Testis (tissue), 2 donors: ENCODE results near the gene COX14.

Source experiments
- POLR2A ChIP-seq: fragments of 450-650 bp; IDR thresholded peaks from one replicate; pipeline ENCODE4 v1.6.1; 2017; ENCODE audit warnings: antibody characterized with exemption, mild to moderate bottlenecking, moderate library complexity
- TF ChIP-seq, protein P1 (sequence below), 3 experiments: fragments of 450-650 bp in 2 of 3; fragments of 200-600 bp in 1 of 3; sonication (generic) in 1 of 3; IDR thresholded peaks; one replicate each; pipeline ENCODE4 v1.5.1; 2016 to 2019; ENCODE audit warnings: antibody characterized with exemption in 3 of 3, mild to moderate bottlenecking in 2 of 3, moderate library complexity in 1 of 3

DNA sequence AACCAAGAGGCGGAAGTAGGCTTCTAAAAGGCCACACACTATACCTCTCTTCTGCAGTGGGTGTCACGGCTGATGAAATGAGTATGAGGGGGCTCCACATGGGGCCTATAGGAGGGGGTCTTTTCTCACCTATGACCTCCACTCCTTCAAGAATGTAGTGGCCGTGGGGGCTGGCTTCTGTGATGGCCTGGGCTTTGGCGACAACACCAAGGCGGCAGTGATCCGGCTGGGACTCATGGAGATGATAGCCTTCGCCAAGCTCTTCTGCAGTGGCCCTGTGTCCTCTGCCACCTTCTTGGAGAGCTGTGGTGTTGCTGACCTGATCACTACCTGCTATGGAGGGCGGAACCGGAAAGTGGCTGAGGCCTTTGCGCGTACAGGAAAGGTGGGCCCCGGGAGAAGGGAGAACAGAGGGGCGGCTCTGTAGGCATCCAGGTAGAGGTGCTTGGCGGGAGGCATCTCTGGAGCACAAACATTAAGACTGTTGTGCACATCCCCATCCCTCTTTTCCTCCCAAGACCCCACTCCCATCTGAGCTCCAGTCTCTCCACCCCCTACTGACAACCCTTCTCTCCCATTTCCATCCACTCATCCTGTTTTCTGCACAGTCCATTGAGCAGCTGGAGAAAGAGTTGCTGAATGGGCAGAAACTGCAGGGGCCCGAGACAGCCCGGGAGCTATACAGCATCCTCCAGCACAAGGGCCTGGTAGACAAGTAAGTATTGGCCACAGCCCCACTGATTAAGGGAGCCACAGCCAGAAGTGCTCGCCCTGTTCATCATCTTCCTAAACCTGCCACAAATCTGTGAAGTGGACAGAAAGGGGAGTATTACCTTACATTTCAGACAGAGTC lies 4.4 kb upstream of the COX14 start:
- TF ChIP-seq, protein P1, sequence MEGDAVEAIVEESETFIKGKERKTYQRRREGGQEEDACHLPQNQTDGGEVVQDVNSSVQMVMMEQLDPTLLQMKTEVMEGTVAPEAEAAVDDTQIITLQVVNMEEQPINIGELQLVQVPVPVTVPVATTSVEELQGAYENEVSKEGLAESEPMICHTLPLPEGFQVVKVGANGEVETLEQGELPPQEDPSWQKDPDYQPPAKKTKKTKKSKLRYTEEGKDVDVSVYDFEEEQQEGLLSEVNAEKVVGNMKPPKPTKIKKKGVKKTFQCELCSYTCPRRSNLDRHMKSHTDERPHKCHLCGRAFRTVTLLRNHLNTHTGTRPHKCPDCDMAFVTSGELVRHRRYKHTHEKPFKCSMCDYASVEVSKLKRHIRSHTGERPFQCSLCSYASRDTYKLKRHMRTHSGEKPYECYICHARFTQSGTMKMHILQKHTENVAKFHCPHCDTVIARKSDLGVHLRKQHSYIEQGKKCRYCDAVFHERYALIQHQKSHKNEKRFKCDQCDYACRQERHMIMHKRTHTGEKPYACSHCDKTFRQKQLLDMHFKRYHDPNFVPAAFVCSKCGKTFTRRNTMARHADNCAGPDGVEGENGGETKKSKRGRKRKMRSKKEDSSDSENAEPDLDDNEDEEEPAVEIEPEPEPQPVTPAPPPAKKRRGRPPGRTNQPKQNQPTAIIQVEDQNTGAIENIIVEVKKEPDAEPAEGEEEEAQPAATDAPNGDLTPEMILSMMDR (IDR thresholded peaks at IDR 0.05): no peak
- no peak for TF ChIP-seq POLR2A
